Activated CD4-positive, alpha-beta memory T cell treated with anti-CD3 and anti-CD28 coated beads for 36 hours (primary cell): Measurements from ENCODE around the gene HSPG2. TPM values are rescaled to one million over a fixed set of nuclear protein-coding genes. Genes with fewer than 3 reads are reported as not detected.

Experiments
- CTCF ChIA-PET: fragments of 350-600 bp; sonication (Branson Sonifier 250); formaldehyde crosslinking; loops from one replicate; lab custom pipeline; 2021; ENCODE audit warnings: antibody characterized with exemption, inconsistent platforms; lab: Charles Lee
- POLR2A ChIA-PET: fragments of 350-600 bp; sonication (Branson Sonifier 250); formaldehyde crosslinking; loops from one replicate; lab custom pipeline; 2021; ENCODE audit warnings: antibody characterized with exemption; lab: Charles Lee
- DNase-seq: peaks from one replicate; pipeline ENCODE4 v3.0.0-alpha.2; 2020
- H3K27ac Mint-ChIP-seq: one replicate; pipeline ENCODE4 v1.8.0; 2021; ENCODE audit warnings: mixed read lengths
- H3K27me3 Mint-ChIP-seq: one replicate; pipeline ENCODE4 v1.8.0; 2021; ENCODE audit warnings: mixed read lengths
- H3K36me3 Mint-ChIP-seq: one replicate; pipeline ENCODE4 v1.8.0; 2021; ENCODE audit warnings: mixed read lengths
- H3K4me1 Mint-ChIP-seq: one replicate; pipeline ENCODE4 v1.8.0; 2021; ENCODE audit warnings: low read depth, mixed read lengths
- H3K4me3 Mint-ChIP-seq: one replicate; pipeline ENCODE4 v1.8.0; 2021; ENCODE audit warnings: mild to moderate bottlenecking, mixed read lengths
- H3K9me3 Mint-ChIP-seq: one replicate; pipeline ENCODE4 v1.8.0; 2021; ENCODE audit warnings: mixed read lengths
- intact Hi-C: fragments of 100-400 bp; cut with micrococcal nuclease; formaldehyde crosslinking; loops from one replicate; pipeline ENCODE4 v1.15.1; 2023
- total RNA-seq, 2 experiments: library from RNA; stranded (reverse); gene quantifications; one replicate each; pipeline ENCODE4 v1.2.3, GENCODE V29; 2021

Gene HSPG2
- total RNA-seq, 2 experiments from 2014 or later: 2.8 to 3.7 TPM

DNA sequence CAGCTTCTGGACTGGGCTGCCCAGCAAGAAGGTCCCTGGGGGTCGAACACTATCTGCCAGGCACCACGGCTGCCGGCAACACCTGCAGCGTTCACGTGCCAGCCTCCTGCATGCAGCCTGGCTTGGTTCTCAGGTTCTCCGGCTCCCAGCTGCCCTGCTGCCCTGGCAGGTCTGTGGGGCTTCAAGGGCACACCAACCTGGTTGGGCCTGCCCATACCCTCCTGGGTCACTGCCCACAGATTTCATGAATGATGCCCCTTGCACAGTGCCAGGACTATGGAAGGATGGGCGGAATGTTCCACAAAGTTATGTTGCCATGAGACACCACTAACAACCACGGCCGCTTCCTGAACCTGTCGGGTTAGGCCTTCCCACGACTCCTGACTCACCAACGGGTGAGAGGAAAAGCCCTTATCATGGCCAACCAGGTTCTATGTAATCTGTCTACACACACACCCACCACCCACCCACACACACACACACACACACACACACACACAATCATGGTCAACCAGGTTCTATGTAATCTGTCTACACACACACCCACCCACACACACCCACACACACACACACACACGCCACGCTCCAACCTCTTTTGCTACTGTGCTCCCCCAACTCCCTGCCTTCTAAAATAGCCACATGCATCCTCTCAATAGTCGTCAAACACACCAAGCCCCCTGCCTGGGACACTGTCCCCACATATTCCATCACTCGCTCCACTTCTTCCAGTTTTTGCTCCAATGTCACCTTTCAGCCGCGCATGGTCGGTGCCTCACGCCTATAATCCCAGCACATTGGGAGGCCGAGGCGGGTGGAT lies 32.2 kb downstream of the HSPG2 start:
- intact Hi-C loops: no loop called here
- peak; percentile 47 for DNase-seq
- H3K9me3 Mint-ChIP-seq: no peaks in the 10 kb centered on the region
- POLR2A ChIA-PET: no interaction called here
- H3K4me1 Mint-ChIP-seq: peaks cover 6% of the 10 kb centered on the region
- no peaks in the 10 kb centered on the region for H3K36me3 Mint-ChIP-seq
- H3K4me3 Mint-ChIP-seq: no peak overlapping the region
- no peaks in the 10 kb centered on the region for H3K27me3 Mint-ChIP-seq
- H3K27ac Mint-ChIP-seq: no peak overlapping the region
- CTCF ChIA-PET: no interaction called here

DNA sequence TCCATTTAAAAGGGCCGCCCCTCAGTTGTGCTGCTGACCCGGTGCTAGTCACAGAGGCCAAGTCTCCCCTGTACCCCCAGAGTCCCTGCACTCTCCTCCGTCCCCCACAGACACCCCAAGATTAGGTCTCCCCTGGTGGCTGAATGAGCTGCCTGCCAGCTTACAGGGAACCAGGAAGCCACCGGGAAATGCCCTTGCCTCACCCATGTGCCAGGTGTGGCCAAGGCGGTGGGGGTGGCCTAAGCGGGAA lies 32.7 kb downstream of the HSPG2 start:
- peaks cover 6% of the 10 kb centered on the region for H3K4me1 Mint-ChIP-seq
- DNase-seq: no peak
- H3K27ac Mint-ChIP-seq: no peak overlapping the region
- intact Hi-C loops: no loop called here
- POLR2A ChIA-PET: no interaction called here
- H3K9me3 Mint-ChIP-seq: no peaks in the 10 kb centered on the region
- no peak overlapping the region for H3K4me3 Mint-ChIP-seq
- no peaks in the 10 kb centered on the region for H3K27me3 Mint-ChIP-seq
- H3K36me3 Mint-ChIP-seq: no peaks in the 10 kb centered on the region
- CTCF ChIA-PET: no interaction called here

DNA sequence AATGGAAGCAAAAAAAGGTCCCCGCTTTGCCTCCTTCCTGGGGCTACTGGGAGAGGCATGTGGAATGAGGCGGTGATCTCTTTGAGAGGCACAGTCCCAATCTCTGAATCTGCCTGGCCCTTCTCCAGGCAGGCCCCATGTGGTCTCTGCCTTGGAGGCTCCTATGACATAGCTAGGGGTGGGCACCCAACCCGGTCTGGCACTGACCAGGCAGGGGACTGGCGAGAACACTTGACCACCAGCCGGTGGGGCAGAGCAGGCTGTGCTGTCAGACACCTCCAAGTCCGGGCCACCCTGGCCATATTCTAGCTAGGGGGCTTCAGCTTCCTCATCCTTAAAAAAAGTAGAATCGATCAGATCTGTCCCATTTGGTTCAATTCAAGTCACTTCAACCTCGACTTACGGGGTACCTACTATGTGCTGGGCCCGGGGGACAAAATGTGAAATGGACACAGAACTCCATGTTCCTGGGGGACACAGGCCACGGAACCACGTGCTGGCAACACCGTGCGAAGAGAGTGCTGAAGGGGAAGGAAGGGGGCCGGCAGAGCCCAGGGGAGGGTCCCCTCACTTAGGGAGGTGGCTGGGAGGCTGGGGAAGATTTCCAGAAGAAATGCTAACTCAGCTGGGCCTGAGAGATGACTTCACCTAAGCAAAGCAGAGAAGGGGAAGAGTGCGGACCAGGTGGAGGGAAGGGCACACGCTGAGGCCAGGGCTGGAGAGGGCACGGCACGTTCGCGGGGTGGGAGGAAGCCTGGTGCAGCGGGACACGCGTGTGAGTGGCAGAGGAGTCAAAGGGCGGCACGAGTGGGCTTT lies 33.3 kb downstream of the HSPG2 start:
- no peak overlapping the region for H3K27ac Mint-ChIP-seq
- H3K27me3 Mint-ChIP-seq: no peaks in the 10 kb centered on the region
- CTCF ChIA-PET: no interaction called here
- H3K4me1 Mint-ChIP-seq: peaks cover 6% of the 10 kb centered on the region
- intact Hi-C loops: no loop called here
- no peaks in the 10 kb centered on the region for H3K9me3 Mint-ChIP-seq
- no peaks in the 10 kb centered on the region for H3K36me3 Mint-ChIP-seq
- DNase-seq: no peak
- POLR2A ChIA-PET: no interaction called here
- H3K4me3 Mint-ChIP-seq: no peak overlapping the region

DNA sequence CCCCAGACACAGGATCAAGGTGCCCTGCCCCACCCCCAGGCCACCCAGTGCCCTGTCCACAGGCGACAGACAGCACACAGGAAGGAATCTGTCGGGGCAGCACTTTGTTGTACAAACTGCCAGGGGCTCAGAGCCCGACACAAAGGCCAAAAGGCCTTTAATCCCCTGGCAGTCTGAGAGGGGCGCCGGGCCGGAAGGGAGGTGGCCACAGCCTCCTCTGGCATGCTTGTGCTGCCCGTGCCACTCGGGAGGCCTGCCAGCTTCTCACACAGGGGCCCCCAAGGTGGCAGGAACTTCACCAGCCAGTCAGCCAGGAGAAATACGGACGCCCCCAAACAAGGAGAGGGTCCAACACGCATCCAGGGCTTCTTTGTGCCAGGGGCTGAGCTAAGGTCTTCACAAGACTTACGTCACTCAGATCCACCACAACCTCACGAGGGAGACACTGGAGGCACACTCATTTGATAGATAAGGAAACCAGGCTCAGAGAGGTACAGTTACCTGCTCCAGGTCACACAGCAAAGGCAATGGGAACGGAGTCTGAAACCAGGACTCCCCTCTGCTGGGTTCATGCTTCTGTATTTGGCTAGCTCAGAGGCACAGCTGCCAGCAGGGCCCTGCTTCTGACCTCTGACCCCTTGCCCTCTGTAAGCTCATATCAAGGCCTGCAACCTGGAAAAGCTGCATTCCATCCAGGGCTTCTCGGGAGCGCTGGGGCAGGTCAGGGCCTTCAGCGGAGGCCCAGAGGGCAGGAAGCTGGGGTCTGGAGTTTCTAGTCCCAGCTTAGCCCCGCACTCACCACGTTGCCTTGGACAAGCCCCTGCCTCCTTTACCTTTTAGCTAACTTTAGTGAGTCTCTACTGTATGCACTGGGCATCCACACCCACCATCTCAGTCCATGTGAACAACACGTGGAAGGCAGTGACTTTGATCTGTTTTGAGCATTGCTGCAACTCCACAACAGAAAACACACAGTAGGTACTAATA lies 34.8 kb downstream of the HSPG2 start:
- H3K4me1 Mint-ChIP-seq: peaks cover 6% of the 10 kb centered on the region
- no peaks in the 10 kb centered on the region for H3K9me3 Mint-ChIP-seq
- H3K36me3 Mint-ChIP-seq: no peaks in the 10 kb centered on the region
- H3K27ac Mint-ChIP-seq: no peak overlapping the region
- no peak for DNase-seq
- ChIA-PET POLR2A (no interaction called here), CTCF (no interaction called here)
- H3K27me3 Mint-ChIP-seq: no peaks in the 10 kb centered on the region
- intact Hi-C loops: no loop called here
- no peak overlapping the region for H3K4me3 Mint-ChIP-seq

DNA sequence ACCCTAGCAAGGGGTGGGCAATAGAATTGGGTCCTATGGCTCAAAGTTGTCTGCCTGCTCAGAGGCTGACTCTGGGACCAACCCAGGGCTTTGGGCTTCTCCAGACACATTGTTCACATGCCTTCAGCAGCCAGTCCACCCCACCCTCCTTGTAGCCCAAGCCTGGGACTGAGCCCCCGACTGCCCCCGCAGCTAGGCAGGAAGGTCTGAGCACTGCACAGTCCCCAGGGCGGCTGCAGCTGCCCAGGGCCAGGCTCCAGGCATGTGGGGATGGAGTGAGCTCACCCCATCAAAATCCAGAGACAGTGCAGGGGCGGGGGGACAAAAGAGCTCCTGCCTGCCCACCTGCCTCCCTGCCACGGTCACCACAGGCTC lies 35.6 kb downstream of the HSPG2 start:
- intact Hi-C loops: no loop called here
- no peaks in the 10 kb centered on the region for H3K9me3 Mint-ChIP-seq
- DNase-seq: no peak
- H3K4me1 Mint-ChIP-seq: peaks cover 6% of the 10 kb centered on the region
- H3K27me3 Mint-ChIP-seq: no peaks in the 10 kb centered on the region
- no peak overlapping the region for H3K4me3 Mint-ChIP-seq
- no peak overlapping the region for H3K27ac Mint-ChIP-seq
- POLR2A ChIA-PET: no interaction called here
- no peaks in the 10 kb centered on the region for H3K36me3 Mint-ChIP-seq
- CTCF ChIA-PET: no interaction called here

DNA sequence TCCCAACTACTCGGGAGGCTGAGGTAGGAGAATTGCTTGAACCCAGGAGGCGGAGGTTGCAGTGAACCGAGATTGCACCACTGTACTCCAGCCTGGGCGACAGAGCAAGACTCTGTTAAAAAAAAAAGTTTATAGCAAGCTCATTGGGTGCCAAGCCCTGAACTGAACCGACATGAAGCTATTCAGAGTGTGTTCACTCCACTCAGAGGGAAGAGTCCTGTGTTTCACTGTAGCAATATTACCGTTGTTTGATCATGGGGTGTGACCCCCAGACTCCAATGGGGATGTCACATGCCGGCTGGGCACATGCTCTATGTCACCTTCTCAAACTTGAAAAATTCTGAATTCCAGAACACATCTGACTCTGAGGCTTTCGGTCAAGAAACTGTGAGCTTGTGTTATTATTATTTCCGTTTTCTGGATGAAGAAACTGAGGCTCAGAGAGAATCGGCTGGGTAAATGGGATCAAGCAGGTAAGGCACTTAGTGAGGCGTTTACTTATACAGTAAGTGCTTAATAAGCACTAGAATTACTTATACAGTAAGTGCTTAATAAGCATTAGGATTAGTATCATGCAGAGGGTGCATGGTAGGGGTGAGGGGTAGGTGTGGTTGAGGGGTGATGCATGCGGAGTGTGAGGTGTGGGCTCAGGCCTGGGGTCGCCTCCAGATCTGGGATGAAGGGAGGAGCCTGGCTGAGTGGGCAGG lies 36.2 kb downstream of the HSPG2 start:
- no peaks in the 10 kb centered on the region for H3K27me3 Mint-ChIP-seq
- DNase-seq: no peak
- H3K36me3 Mint-ChIP-seq: no peaks in the 10 kb centered on the region
- H3K27ac Mint-ChIP-seq: no peak overlapping the region
- intact Hi-C loops: no loop called here
- ChIA-PET CTCF (interaction anchor here (0.5 kb wide), 1 partner anchor 15 kb away, joined by 3 read pairs; no protein-coding TSS in a partner anchor), POLR2A (no interaction called here)
- H3K9me3 Mint-ChIP-seq: no peaks in the 10 kb centered on the region
- H3K4me3 Mint-ChIP-seq: no peak overlapping the region
- peaks cover 6% of the 10 kb centered on the region for H3K4me1 Mint-ChIP-seq

DNA sequence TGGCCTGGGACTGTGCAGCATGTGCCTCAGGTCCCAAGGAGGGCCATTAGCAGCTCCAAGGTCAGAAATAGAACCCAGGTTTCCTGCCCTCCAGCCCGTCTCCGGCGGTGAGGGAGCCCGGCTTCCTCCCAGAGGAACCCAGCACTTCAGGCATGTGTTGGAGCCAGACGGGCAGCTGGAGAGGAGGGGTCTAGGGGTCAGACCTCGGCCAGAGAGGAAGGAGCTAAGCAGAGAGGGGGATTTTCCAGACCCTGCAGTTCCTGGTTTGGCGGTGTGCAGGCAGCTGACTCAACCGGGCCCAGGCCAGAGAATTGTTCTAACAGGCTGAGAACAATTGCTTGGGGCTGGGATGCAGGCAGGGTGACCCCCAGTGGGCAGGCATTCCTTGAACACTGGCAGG lies 37.1 kb downstream of the HSPG2 start:
- POLR2A ChIA-PET: no interaction called here
- DNase-seq: no peak
- intact Hi-C loops: no loop called here
- no peaks in the 10 kb centered on the region for H3K9me3 Mint-ChIP-seq
- peaks cover 3% of the 10 kb centered on the region for H3K4me1 Mint-ChIP-seq
- H3K4me3 Mint-ChIP-seq: no peak overlapping the region
- H3K27ac Mint-ChIP-seq: no peak overlapping the region
- H3K27me3 Mint-ChIP-seq: no peaks in the 10 kb centered on the region
- CTCF ChIA-PET: interaction anchor here (0.6 kb wide), 1 partner anchor 239 kb away, joined by 3 read pairs; no protein-coding TSS in a partner anchor
- H3K36me3 Mint-ChIP-seq: no peaks in the 10 kb centered on the region

DNA sequence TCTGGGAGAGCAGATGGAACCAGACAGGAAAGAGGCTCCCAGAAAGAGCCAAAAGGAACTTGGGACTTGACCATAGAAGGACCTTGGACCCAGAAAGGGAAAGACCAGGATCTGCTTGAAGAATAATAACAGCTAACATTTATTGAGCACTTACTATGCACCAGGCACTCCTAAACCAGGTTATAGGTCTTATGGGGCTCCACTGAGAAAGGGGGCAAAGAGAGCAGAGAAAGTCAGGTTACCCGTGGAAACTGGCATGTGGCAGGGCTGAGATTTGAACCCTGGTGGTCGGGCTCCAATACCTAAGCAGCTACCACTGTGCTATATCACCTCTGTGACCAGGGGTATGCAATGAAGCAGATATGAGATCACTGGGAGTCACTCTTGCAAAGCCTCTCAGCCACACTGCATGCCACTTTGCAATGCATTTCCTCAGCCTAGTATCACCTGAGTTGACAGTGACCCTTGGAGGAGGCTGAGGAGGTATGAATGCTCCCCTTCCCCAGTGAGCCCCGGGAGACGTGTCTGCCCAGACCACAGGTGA lies 37.8 kb downstream of the HSPG2 start:
- DNase-seq: no peak
- intact Hi-C loops: no loop called here
- ChIA-PET POLR2A (no interaction called here), CTCF (interaction anchor here (0.6 kb wide), 1 partner anchor 238 kb away, joined by 3 read pairs; no protein-coding TSS in a partner anchor)
- no peak overlapping the region for H3K27ac Mint-ChIP-seq
- H3K27me3 Mint-ChIP-seq: no peaks in the 10 kb centered on the region
- H3K4me3 Mint-ChIP-seq: no peak overlapping the region
- no peaks in the 10 kb centered on the region for H3K4me1 Mint-ChIP-seq
- no peaks in the 10 kb centered on the region for H3K9me3 Mint-ChIP-seq
- no peaks in the 10 kb centered on the region for H3K36me3 Mint-ChIP-seq

DNA sequence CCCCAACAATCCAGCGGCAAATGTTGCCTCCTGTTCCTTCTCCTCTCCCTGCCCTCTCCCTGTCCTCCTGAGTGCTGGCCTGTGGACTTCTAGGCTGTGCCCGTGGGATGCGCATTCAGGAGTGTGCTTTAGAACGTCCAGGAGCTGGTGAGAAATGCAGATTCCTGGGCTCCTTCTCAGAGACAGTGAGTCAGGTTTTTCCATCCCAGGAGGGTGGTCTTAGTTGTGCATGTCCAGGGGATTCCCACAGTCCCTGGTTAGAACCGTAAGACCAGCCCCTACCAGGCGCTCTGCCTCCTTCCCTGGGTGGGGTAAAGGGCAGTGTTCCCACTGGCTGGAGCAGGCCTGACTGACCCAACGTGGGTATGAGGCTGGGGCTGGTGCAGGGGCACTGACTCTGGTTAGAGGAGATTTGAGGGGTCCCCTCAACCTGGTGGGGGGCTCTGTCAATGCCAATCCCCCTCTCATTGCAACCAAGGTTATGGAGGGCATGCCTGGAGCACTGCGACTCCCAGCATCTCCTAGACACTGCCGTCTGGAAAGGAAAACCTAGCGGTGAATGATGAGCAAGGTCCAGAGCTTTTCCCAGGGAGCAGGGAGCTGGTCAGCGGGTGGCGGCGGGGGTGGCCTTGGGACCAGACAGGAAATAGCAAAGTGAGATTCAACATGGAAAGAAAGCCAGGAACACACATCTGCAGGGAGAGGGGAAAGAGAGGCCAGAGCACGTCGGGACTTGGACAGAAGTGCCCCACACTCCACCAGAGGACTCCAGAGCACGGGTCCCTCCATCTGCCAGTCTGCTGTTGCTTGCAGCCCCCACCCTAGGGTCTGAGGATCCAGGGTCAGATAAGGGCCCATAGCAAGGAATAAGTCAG lies 38.5 kb downstream of the HSPG2 start:
- Mint-ChIP-seq H3K36me3 (no peaks in the 10 kb centered on the region), H3K27ac (no peak overlapping the region), H3K4me1 (no peaks in the 10 kb centered on the region), H3K4me3 (no peak overlapping the region), H3K27me3 (no peaks in the 10 kb centered on the region), H3K9me3 (no peaks in the 10 kb centered on the region)
- intact Hi-C loops: no loop called here
- POLR2A ChIA-PET: no interaction called here
- CTCF ChIA-PET: no interaction called here
- DNase-seq: no peak

DNA sequence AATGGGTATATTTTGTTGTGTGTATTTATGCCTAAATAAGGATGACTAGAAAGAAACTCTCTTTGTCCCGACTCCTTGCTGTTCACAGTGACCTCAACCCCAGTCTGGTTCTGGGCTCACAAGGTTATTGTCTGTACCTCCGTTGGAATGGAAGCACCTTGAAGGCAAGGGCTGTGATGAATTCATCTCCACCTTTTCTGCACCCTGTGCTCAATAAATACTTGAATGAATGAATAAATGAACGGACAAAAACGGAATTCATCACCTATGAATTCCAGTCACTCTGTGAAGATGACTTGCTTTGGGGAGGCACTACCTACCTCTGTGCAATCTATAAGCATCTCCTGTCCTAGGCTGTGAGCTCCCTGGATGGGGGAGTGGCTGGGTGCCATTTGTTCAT lies 39.3 kb downstream of the HSPG2 start:
- CTCF ChIA-PET: no interaction called here
- H3K9me3 Mint-ChIP-seq: no peaks in the 10 kb centered on the region
- H3K27ac Mint-ChIP-seq: no peak overlapping the region
- H3K4me1 Mint-ChIP-seq: no peaks in the 10 kb centered on the region
- H3K4me3 Mint-ChIP-seq: no peak overlapping the region
- DNase-seq: no peak
- H3K27me3 Mint-ChIP-seq: no peaks in the 10 kb centered on the region
- intact Hi-C loops: no loop called here
- POLR2A ChIA-PET: no interaction called here
- H3K36me3 Mint-ChIP-seq: no peaks in the 10 kb centered on the region
